GM19023 (cell line): ENCODE data around the gene POU6F1.

ENCODE experiments used
- ATAC-seq: cut with Tn5 transposase; IDR thresholded peaks from one replicate; pipeline ENCODE4 v1.9.1; 2021; ENCODE audit warnings: mild to moderate bottlenecking, moderate library complexity; ENCODE audit not compliant: unreplicated experiment

Gene POU6F1

DNA sequence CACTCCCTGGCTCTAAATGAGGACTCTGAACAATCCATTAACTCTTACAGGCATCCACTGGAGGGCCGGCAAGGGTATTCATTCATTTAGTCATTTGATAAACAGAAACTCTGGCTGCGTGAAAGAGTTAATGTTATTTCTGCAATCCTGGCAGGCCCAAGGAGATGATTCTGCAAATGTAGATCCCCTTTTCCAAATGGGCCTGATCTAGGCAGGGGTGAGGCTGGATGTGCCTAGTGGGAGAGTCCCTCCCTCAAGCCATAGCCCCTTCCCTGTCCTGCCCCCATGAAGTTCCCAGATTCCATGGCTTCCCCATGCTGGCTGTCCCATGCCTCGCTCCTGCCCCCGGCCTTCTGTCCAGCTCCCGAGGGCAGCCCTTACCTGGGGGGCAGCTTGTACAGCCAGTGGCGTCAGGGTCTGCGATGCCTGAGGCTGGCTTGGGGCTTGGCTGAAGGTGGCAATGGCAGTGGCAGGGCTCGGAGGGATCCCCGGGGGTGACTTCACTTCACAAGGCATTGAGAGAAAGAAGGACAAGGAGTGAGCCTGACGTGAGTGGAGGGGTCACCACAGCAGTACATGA is 18.4 kb downstream of the POU6F1 start:
- no peak for ATAC-seq

DNA sequence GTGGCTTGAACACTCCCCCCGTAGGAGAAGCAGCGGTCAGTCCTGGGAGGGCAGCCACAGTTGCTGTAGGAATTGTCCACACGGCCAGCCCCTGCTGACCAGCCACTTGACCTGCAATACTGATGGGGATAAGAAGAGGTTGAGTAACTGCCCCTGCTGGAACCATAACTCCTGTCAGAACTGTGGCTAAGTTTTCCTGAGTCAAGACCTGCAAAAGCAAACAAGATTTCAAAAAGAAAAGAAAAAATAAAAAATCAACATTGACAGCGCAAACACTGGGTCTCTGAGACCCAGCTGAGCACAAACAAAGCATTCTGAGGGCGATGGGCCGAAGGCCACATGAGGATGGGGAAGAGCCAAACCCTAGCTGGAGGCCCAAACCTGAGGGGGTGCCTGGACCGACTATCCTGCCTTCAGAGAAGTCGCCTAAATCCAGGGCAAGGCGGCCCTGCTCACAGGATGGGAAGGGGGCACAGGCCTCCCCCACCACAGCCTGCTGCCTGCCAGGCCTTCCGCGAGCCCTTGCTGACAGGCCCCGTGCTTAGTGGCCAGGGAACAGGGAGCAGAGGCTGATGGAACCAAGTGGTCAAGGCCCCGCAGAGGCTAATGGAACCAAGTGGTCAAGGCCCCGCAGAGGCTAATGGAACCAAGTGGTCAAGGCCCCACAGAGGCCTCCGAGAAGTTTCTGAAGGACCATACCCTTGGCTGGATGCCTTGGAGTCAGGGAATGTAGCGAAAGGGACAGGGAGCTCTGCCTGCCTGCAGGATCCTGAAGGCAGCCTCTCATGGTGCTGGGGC is 19.1 kb downstream of the POU6F1 start:
- ATAC-seq, result no peak

DNA sequence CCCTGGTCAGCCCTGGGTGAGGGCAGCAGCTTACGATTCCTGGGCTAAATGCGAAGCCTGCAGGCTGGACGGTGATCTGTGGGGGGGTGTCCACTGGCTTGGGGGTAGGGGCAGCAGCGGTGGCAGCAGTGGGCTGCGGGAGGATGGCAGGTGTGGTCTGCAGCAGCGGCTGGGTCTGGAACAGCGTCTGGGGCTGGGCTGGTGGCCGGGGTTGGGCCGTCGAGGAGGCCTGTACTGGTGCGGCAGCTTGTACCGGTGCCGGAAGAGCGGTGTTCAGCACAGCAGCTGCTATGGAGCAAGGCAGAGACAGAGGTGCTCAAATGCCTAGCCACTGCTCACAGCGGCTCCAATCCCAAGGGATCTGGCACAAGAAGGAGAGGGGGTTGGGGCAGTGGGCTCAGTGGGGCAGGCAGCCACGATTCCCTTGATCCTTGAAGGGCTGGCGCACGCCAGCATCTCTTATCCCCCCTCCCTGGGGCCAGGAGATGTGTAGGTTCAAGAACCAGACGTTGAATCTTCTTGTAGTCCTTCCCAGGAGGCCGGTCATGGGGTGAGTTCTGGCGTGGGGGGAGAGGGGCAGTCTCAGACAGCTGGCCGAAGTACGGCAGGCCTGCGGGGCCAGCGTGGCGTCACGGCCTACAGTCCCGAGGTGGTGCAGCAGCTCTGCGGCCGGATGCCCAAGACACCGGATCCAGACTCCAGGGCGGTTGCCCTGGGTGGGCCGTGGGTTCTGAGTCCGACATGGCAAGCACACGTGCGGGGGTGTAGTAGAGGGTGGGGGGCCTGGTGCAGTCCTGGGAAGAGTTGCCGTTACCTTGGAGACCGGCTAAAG is 19.9 kb downstream of the POU6F1 start:
- ATAC-seq, result no peak

DNA sequence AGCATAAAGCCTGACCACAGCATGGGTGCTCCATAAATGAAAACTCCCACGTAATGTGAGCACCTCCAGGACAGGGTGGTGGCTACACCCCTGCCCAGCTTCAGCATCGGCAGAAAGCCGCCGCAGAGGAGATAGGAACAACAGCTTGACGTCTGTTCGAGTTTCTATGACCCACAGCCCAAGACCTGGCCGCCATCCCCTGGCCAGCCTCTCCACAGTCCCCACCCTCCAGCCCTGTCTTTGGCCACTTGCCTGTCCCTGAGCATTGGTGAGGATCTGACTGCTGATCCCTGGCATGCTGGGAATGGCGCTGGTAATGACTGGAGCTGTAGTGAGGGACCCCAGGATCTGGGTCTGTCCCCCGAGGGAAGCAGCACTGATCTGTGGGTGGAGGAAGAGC is 21.3 kb downstream of the POU6F1 start:
- no peak for ATAC-seq

DNA sequence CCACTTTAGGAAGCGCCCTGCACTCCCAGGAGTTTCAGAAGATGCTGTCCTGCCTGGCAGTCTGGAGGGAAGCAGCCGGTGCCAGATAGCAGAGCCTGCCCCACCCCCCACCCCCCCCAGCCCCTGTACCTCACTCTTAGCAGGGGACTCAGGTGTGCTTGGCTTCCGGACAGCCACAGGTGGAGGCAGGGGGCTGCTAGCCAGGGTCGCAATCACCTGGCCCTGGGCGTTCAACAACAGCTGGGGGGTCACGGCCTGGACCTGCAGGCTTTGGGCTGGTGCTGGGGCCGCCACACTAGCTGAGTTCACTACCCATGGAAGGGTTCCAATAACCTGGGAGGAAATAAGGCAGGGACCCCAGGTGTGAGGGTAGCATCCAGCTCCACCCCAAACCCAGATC is 22.0 kb downstream of the POU6F1 start:
- no peak for ATAC-seq

DNA sequence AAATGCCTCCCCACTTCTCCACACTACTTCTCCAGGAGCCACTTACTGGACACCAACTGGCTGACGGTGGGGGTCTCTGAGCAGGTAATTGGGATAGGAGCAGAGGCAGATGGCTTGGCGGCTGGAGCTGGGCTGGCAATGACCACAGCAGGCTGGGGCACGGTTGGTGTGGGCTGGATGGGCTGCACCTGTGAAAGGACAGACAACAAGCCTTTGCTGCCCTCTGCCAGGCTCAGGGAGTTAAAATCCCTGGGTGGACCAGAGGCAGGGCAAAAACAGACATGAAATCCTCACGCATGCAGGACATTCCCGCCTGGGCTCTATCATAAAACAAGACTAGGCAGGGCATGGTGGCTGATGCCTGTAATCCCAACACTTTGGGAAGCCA is 25.6 kb downstream of the POU6F1 start:
- ATAC-seq, result no peak

DNA sequence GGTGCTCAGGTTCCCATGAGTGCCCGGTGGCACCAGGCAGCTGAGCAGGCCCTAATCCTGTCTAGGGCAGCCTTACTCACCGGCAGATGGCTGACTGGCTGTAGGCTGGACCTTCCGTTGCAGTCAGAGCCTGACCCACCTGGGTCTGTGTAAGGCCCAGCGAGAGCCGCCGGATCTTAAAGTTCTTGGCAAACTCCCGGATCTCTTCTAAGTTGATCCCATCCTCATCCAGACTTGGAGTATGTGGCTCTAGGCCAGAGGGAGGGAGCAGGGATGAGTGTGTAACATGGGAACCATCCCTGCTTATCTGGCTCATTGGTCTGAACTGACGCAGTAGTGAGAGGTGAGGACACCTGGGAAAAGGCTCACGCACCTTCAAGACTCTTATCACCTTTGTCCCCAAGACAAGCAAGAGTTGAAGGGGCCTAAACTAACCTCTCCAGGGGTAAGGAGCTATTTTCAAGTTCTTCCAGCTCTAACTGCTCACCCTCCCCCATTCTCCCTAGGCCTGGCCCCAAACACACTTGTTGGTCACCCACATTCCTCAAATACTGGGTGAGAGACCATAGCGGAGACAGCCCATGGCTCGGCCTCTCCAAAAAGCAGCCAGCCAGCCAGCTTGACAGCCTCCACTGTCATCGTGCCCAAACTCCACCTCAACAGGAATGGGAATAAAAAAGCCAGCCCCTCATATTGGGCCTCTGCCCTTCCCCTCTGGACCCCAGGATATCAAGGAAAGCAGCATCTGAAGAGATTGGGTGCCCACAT is 26.2 kb downstream of the POU6F1 start:
- no peak for ATAC-seq

DNA sequence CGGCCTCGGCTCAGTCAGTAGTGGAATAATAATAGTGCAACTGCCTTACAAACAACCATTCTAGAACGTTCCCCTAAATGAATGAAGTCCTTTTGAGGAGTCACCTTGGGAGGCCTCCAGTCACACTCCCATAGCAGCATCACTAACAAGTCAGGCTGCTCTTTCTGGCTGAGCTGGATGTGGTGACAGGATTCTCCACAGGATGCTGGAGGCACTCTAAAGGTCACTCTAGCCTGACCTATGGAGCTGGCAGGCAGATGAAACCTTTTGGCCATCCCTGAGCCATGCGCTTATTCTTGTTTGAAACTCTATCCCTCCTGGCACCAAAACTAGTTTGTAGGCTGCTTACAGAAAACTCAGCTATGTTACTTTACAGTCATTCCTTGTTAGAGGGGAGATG is 27.0 kb downstream of the POU6F1 start:
- ATAC-seq, result no peak

DNA sequence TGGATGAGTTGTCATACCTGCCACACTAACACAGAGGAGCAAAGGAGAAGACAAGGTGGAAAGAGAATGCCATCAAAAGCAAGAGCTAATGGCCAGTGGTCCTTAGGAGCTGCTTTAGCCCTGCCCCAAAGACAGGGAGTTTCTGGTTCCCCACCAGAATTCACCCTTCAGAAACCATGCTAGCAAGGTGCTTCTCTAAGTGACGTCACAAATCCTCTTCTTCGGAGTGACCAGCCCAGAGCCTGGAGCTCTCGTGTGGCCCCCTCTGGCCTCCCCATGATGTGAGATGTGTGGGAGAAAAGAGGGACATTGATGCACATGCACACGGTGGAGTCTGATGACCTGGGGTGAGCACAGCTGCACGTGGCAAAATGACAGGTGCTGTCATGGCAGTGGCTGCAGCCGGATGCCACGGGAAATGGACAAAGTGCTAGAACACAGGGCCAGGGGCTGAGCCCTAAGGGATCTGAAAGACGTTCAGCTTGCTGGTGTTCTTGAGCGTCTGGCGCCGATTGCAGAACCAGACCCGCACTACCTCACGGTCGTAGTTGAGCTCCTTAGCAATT is 28.0 kb downstream of the POU6F1 start:
- no peak for ATAC-seq

DNA sequence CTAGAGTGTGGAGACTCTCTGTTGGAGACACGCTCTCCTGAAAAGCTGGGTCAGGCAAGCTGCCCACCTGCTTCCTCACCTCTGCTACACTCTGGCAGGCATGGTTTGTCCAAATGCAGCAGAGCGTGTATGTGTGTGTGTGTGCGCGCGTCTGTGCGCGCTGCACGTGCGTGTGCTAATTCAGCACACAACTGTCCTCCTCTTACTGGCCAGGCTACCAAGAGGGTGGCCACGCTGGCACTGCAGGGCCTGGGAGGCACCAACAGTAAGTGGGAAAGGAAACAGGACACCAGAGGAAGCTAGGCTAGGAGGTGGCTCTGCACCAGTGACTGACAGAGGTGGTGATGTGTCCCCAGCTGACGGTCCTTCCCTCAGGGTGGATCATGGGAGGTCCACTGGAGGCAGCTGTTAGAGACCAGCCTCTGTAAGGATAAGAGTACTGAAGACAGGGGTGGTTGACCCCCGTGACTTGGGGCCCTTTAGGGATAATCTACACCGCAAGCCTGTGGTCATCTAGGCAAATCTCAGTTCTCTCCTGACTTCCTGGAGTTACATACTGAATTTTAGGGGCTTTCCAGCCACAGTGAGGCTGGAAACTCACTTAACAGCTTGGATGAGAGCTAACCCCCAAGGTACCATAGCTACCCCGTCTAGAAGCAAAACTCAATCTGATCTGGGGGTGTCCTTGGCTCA is 29.4 kb downstream of the POU6F1 start:
- ATAC-seq, result peak; percentile 57

DNA sequence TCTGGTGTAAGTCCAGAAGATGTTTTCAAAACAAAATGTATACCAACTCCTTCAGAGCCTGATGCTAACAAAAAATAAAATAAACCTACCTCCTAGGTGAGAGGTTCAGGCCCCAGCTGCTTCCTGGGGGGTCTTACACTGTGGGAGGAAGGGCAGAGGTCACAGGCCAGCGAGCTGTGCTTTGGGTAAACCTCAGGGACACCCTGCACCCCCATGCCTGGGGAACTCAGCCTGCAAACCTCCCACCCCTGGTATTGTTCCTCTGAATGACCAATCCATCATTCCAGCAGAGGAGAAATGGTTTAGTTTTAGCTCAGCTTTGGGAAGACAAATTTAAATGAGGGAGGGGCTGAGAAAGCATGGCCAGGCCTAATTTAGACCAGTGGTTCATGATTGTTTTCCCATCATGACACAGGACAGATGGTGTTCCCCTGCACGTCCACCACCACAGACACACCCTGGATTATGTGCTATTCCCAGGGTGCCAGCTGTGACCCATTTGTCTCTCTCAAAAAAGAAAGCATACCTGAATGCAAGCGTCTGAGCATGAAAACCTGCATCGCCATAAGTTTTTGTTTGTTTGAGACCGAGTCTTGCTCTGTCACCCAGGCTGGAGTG is 30.4 kb downstream of the POU6F1 start:
- no peak for ATAC-seq

DNA sequence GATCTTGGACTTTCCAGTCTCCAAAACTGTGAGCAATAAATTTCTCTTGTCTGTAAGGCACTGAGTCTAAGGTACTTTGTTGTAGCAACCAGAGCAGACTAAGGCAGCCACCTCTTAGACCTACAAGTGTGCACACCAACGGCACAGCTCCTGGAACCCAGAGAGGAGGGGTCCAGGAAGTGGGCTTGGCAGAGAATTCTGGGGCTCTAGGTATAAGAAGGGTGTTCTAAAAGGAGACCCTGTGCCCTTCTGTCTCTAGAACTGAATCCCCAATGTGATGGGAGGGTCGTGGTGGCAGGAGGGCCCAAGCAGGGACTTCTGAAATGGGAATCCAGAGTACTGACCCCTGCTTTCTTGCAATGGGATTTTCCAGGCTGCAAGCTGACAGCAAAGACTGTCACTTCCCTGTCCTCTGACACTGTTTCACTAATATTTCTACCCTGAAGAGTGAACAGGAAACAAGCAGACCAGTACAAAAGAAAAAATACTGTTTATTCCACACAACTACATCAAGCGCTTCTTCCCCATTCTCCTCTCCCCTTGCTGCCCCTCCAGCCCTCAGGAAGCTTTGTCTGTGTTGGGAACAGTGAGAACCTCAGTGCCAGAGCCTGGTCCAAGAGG is 31.3 kb downstream of the POU6F1 start:
- no peak for ATAC-seq

DNA sequence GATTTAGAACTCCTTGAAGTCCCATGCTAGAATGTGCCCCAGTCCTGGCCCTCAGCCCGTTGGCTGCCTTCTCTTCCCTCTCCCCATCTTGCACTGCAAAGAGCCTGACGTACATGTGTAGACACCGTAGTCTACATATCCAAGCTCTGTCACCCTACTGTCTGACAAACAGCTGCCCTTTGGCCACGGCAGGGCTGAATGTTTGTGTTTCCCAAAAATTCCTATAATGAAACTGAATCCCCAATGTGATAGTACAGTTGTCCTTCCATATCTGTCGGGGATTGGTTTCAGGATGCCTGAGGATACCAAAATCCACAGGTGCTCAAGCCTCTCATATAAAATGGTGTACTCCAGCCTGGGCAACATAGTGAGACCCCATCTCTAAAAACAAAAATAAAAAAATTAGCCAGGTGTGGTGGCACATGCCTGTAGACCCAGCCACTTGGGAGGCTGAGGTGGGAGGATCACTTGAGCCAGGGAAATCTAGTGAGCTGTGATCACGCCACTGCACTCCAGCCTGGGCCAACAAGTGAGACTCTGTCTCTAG is 32.6 kb downstream of the POU6F1 start:
- ATAC-seq, result no peak

DNA sequence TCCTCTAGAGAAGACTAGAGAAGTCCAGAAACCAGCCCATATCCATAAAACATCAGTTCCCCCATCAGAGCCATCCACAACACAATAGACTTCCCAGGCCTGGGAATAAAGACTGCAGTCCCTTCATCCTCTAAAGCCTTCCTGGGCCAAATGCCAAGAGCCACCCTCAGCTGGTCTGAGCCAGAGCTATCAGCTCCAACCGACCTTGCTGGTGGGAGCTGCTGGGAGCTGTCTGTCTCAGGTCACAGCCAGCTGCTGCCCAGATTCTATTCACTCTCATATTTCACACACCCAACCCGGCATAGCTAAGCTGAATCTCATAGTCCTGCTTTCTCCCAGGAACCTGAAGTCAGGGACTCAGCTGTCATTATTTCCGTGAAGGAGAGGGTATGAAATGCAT is 34.0 kb downstream of the POU6F1 start:
- no peak for ATAC-seq

DNA sequence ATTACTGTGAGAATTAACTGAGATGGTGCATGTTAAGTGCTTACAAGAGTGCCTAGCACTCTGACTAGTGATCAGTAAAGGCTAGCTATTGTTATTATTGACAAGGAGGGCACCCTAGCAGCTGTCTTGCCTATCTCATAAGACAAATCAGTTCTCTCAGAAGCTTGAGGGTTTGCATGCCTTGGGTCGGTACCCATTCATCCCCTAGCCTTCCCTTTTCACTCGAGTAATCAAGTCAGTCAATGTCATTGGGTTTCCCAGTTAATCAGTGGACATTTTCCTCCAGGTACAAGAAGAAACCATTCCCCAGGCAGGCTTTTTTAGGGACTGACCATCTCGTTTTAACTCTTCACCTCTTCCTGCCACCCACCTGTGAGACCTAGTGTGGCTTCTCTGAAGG is 34.5 kb downstream of the POU6F1 start:
- ATAC-seq, result no peak

DNA sequence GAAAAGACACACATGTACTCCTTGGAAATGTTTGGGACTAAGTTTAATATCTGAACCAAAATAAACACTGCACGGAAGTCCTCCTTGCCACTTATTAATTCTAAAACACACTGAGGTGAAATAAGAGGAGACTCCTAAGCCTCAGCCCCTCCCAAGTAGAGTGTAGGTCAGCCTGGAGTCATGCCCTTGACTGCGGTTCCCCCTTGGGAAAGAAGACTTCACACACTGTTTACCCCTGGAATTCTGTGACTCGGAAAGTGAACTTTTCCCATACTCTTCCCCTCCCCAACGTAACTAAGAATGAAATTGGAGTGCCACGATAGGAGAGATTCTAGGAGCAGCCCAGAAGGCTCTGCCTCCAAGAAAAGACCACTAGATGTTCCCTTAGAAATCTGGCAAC is 36.3 kb downstream of the POU6F1 start:
- no peak for ATAC-seq

DNA sequence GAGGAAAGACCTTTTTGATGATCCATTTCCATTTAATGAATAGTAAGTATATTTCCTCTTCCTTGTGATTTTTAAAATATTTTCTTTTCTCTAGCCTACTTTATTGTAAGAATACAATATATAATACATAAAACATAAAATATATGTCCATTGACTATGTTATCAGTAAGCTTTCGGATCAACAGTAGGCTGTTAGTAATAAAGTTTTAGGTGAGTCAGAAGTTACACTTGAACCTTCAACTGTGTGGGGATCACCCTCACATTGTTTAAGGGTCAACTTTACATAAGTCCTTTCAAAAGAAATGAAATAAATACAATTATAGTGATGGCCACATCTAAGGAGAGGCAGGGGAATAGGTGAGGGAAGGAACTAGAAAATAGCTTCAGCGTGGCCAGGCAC is 40.0 kb downstream of the POU6F1 start:
- ATAC-seq, result no peak

DNA sequence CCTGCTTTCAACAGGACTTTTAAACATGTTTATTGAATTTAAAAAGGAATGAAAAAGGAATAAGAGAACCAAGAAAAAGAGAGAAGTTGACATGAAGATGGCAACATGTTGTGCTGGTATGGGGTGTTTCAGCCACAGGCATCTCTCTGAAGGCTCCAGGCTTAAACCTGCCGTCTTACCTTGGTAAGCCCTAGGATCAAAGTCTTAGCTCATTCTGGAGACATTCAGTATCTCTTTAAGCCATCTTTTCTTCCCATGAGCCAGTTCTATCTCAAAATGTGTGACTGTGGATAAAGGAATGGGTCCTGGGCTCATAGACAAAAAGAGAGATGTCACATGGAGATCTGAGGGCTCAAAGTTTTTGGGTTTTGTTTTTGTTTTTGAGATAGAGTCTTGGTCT is 43.4 kb downstream of the POU6F1 start:
- no peak for ATAC-seq
